DMS114 treated with DMSO at 0.1 percent for 48 hours (cell line): ENCODE measurements around the gene CDC14A.

Source experiments
- DNase-seq: peaks from one replicate; lab custom pipeline; 2025; ENCODE audit not compliant: unreplicated experiment; lab: John Stamatoyannopoulos, UW

The CDC14A gene

GRCh38 chr1:100526894-100527293 lies 174.6 kb downstream of the CDC14A start:
- DNase-seq = no peak

- DNase-seq = no peak
Measured at GRCh38 chr1:100528871-100529270, 176.6 kb downstream of the CDC14A start.

- DNase-seq = no peak
Measured at GRCh38 chr1:100530141-100530540, 177.8 kb downstream of the CDC14A start.

- no peak for DNase-seq
Measured at GRCh38 chr1:100530880-100531487, 178.7 kb downstream of the CDC14A start.

- DNase-seq = no peak
Measured at GRCh38 chr1:100532645-100533044, 180.3 kb downstream of the CDC14A start.

- no peak for DNase-seq
Measured at GRCh38 chr1:100535264-100535663, 183.0 kb downstream of the CDC14A start.

GRCh38 chr1:100536031-100536430 lies 183.7 kb downstream of the CDC14A start:
- DNase-seq = no peak

- no peak for DNase-seq
Measured at GRCh38 chr1:100538913-100539835, 186.9 kb downstream of the CDC14A start.

GRCh38 chr1:100539836-100540536 lies 187.7 kb downstream of the CDC14A start:
- no peak for DNase-seq

GRCh38 chr1:100542285-100542684 lies 190.0 kb downstream of the CDC14A start:
- no peak for DNase-seq

- no peak for DNase-seq
Measured at GRCh38 chr1:100543640-100544039, 191.3 kb downstream of the CDC14A start.

GRCh38 chr1:100544791-100545190 lies 192.5 kb downstream of the CDC14A start:
- DNase-seq = no peak

GRCh38 chr1:100545855-100546254 lies 193.5 kb downstream of the CDC14A start:
- no peak for DNase-seq

GRCh38 chr1:100552031-100552430 lies 199.7 kb downstream of the CDC14A start:
- no peak for DNase-seq

- DNase-seq = no peak
Measured at GRCh38 chr1:100552922-100553321, 200.6 kb downstream of the CDC14A start.

GRCh38 chr1:100556181-100556580 lies 203.9 kb downstream of the CDC14A start:
- no peak for DNase-seq

GRCh38 chr1:100556925-100557605 lies 204.8 kb downstream of the CDC14A start:
- no peak for DNase-seq

GRCh38 chr1:100557606-100557953 lies 205.3 kb downstream of the CDC14A start:
- no peak for DNase-seq

- DNase-seq = no peak
Measured at GRCh38 chr1:100565533-100565932, 213.2 kb downstream of the CDC14A start.

- DNase-seq = no peak
Measured at GRCh38 chr1:100565937-100566699, 213.8 kb downstream of the CDC14A start.

GRCh38 chr1:100567062-100567461 lies 214.8 kb downstream of the CDC14A start:
- no peak for DNase-seq
